Astrocyte of the spinal cord (primary cell): ENCODE data around the gene VWA7.
A peak's percentile ranks its signal among the peaks of the same experiment; 100 is the strongest.

Experiments used
- DNase-seq: peaks from one replicate; pipeline ENCODE4 v3.0.0; 2011; ENCODE audit warnings: low read depth, low spot score
- H3K4me3 ChIP-seq: 2 replicates; pipeline ENCODE4 v1.5.1; 2011; ENCODE audit warnings: low read depth, mild to moderate bottlenecking, low read length, moderate library complexity
- CTCF ChIP-seq: IDR thresholded peaks from 2 replicates; pipeline ENCODE4 v1.5.1; 2012; ENCODE audit warnings: low read depth, mild to moderate bottlenecking, low read length, inconsistent platforms
- in situ Hi-C: cut with HindIII; loops from 2 replicates; pipeline ENCODE4 v1.10.0; 2017; ENCODE audit warnings: low sequenced_read_pairs

VWA7 gene

GRCh38 chr6:31737991-31738979, 38.8 kb downstream of the VWA7 start:
- peak; percentile 33 for TF ChIP-seq CTCF
- in situ Hi-C loops = no loop called here
- DNase-seq = peak; percentile 91
- H3K4me3 ChIP-seq = peak overlapping the region; percentile 12

GRCh38 chr6:31737315-31737990, 39.7 kb downstream of the VWA7 start:
- in situ Hi-C loops = no loop called here
- TF ChIP-seq CTCF = no peak
- no peak for DNase-seq
- no peak overlapping the region for H3K4me3 ChIP-seq

- TF ChIP-seq CTCF = no peak
- in situ Hi-C loops = no loop called here
- no peak for DNase-seq
- peak overlapping the region; percentile 63 for H3K4me3 ChIP-seq
Observed at GRCh38 chr6:31736768-31737314, 40.3 kb downstream of the VWA7 start.

- H3K4me3 ChIP-seq = peak within 1 kb of the TSS; percentile 63
- TF ChIP-seq CTCF = no peak
- in situ Hi-C loops = no loop called here
- peak; percentile 86 for DNase-seq
Observed at GRCh38 chr6:31736021-31736767, 40.9 kb downstream of the VWA7 start, which contains the start of gene CLIC1. TSS of gene CLIC1 (minus strand) at chr6:31736530. CDS start at chr6:31736300, 230 bp downstream.

- TF ChIP-seq CTCF = no peak
- H3K4me3 ChIP-seq = peak overlapping the region; percentile 63
- DNase-seq = peak; percentile 48
- in situ Hi-C loops = no loop called here
Observed at GRCh38 chr6:31734821-31735406, 42.2 kb downstream of the VWA7 start.
